ENCODE results near the gene MDFIC. TPM values are rescaled to one million over a fixed set of nuclear protein-coding genes. Genes with fewer than 3 reads are reported as not detected.

The MDFIC gene
- total RNA-seq, 1 donor from 2014 or later = 24.8 TPM

DNA sequence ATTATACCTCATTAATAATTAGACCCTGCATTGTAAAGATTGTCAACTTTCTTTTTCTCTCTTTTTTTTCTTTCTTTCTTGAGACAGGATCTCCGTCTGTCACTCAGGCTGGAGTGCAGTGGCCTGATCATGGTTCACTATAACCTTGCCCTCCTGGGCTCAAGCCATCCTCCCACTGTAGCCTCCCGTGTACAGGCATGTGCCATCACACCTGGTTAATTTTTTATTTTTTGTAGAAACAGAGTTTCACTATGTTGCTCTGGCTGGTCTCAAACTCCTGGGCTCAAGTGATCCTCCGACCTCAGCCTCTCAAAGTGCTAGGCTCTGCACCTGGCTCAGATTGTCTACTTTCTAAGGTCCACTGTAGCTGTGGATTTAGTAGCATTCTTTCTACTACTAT is 50.7 kb downstream of the MDFIC start:
- DNase-seq (ENCODE audit: low read depth) = no peak
- H3K4me3 ChIP-seq (ENCODE audit: low read depth, low read length) = no peak overlapping the region
- TF ChIP-seq, protein P1, sequence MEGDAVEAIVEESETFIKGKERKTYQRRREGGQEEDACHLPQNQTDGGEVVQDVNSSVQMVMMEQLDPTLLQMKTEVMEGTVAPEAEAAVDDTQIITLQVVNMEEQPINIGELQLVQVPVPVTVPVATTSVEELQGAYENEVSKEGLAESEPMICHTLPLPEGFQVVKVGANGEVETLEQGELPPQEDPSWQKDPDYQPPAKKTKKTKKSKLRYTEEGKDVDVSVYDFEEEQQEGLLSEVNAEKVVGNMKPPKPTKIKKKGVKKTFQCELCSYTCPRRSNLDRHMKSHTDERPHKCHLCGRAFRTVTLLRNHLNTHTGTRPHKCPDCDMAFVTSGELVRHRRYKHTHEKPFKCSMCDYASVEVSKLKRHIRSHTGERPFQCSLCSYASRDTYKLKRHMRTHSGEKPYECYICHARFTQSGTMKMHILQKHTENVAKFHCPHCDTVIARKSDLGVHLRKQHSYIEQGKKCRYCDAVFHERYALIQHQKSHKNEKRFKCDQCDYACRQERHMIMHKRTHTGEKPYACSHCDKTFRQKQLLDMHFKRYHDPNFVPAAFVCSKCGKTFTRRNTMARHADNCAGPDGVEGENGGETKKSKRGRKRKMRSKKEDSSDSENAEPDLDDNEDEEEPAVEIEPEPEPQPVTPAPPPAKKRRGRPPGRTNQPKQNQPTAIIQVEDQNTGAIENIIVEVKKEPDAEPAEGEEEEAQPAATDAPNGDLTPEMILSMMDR (conservative IDR thresholded peaks at IDR 0.05; ENCODE audit: low read depth, low read length) = no peak

DNA sequence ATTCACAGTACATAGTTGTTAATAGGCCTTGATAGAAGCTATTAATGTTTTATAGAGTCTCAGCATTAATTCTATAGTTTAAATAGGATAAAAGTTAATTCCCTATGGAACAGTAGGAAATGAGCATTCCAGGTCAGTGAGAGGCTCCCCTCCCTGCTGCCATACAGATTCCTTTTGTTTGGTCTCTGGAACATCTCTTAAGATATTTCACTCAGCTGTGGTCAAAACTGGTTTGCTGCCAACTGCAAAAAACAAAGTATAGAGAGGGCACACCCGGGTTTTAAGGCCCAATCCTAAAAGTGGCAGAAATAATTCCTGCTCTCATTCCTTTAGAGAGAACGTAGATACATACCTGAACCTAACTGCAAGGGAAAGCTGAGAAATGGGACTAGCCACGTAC is 51.3 kb downstream of the MDFIC start:
- DNase-seq (ENCODE audit: low read depth) = peak; percentile 37
- no peak overlapping the region for H3K4me3 ChIP-seq (ENCODE audit: low read depth, low read length)
- TF ChIP-seq, protein P1 (conservative IDR thresholded peaks at IDR 0.05; ENCODE audit: low read depth, low read length) = no peak

DNA sequence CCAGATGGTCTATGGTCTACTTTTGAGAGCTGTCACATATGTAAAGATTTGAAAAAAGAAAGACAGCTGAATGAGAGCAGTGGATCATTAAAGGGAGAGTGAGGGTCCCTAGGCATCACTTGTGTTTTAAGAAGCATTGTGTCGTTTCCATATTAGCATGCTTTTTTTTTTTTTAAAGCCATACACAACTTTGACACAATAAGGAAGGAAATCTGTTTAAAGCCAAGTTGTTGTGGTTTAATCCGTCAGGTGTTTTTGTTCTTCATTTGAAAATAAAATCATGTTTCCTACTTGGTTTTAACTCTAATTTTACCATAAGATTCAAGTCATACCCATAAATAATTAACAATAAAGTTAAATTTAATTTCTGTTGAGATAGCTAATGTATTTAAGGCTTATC is 53.5 kb downstream of the MDFIC start:
- H3K4me3 ChIP-seq (ENCODE audit: low read depth, low read length) = no peak overlapping the region
- DNase-seq (ENCODE audit: low read depth) = no peak
- TF ChIP-seq, protein P1 (conservative IDR thresholded peaks at IDR 0.05; ENCODE audit: low read depth, low read length) = no peak

DNA sequence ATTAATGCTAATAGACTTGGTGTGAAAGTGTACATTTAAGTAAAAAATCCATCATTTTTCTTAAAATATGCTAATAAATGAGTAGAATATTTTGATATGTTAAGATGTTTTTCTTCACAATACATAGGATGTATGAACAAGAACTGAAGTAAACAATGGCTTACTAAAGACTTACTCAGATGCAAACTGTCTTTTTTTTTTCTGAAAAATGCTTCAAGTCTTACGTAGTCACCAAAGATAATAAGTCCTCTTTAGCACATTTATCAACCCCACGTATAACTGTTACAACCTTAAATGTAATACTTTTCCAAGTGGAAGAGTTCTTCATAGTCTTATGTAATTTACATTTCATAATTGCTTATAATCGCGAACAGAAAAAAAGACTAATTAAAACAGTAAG is 54.8 kb downstream of the MDFIC start:
- TF ChIP-seq, protein P1 (conservative IDR thresholded peaks at IDR 0.05; ENCODE audit: low read depth, low read length) = no peak
- DNase-seq (ENCODE audit: low read depth) = no peak
- H3K4me3 ChIP-seq (ENCODE audit: low read depth, low read length) = no peak overlapping the region

DNA sequence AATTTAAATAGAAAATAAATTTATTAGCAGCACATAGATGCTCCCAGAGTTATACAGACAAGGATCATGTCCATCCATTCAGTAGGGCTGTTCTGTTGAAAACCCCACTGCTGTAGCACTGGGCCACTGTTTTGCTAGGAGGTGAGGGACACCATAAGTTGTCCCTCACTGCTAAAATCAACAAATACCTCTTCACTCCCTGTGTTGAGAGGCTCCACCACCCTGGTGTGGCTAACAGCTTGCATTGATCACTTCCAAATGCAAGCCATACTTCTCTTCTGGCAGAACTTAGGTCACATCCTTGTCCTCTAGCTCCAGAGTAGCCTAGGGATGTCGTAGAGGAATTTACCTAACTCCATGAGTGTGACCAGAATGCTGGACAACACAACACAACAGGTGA is 55.4 kb downstream of the MDFIC start:
- DNase-seq (ENCODE audit: low read depth) = no peak
- H3K4me3 ChIP-seq (ENCODE audit: low read depth, low read length) = no peak overlapping the region
- TF ChIP-seq, protein P1 (conservative IDR thresholded peaks at IDR 0.05; ENCODE audit: low read depth, low read length) = no peak

DNA sequence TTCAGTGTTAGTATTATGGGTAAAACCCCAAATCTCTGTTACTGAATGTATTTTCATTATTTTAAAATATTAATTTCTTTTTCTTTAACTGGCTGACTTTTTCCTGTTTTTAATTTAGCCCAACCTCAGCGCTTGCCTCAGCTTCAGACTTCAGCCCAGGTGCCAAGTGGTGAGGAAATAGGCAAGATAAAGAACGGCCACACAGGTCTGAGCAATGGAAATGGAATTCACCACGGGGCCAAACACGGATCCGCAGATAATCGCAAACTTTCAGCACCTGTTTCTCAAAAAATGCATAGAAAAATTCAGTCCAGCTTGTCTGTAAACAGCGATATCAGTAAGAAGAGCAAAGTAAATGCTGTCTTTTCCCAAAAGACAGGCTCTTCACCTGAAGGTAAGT is 57.5 kb downstream of the MDFIC start:
- TF ChIP-seq, protein P1 (conservative IDR thresholded peaks at IDR 0.05; ENCODE audit: low read depth, low read length) = no peak
- H3K4me3 ChIP-seq (ENCODE audit: low read depth, low read length) = no peak overlapping the region
- no peak for DNase-seq (ENCODE audit: low read depth)

DNA sequence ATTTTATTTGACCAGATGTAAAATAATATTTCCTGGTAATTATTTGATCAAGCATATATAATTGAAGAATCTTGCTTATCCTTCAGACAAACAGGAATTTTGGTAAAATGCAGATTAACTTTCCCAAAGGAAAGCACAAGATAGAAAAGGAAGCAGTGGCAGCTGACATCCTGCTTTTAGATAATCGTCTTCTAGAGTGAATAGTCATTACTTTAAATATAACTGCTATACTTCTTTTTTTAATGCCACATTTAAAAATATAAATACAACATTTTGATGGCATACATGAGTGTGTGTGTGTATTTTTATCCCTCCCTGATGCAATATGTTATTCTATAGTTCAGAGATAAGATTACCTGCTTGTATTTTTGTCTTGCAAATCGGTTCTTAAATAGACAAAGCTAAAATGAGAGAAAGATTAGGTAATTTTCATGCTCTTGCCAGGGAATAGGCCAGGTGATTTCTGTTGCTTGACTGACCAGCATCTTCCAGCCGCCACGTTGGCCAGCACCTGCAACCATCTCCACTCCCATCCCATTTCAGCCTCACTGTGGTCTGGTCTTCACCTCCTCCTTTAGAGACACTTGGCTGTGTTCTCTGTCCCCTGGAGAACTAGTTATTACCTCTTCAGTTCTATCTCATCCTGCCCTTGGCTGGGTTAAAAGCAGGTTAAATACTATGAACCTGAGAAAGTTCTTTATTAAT is 58.1 kb downstream of the MDFIC start:
- no peak for DNase-seq (ENCODE audit: low read depth)
- TF ChIP-seq, protein P1 (conservative IDR thresholded peaks at IDR 0.05; ENCODE audit: low read depth, low read length) = no peak
- H3K4me3 ChIP-seq (ENCODE audit: low read depth, low read length) = no peak overlapping the region
